WTC11 (cell line): ENCODE data around the gene NEO1.
"Not testable (repeated sequence)": the region's sequence is repeated elsewhere in the genome, so short reads cannot be mapped to it uniquely, and the experiment has no call there.

Experiments used
- NFE2L1 ChIP-seq: sonication (generic); formaldehyde crosslinking; IDR thresholded peaks from 2 replicates; pipeline ENCODE4 v1.8.1; 2023; ENCODE audit warnings: missing genetic modification reagents
- NR3C1 ChIP-seq: sonication (generic); formaldehyde crosslinking; conservative IDR thresholded peaks from 2 replicates; pipeline ENCODE4 v1.8.1; 2023; ENCODE audit warnings: low read depth, mild to moderate bottlenecking, missing genetic modification reagents
- TEAD4 ChIP-seq: sonication (generic); formaldehyde crosslinking; IDR thresholded peaks from 2 replicates; pipeline ENCODE4 v1.8.0; 2022; ENCODE audit warnings: mild to moderate bottlenecking, missing genetic modification reagents
- TF ChIP-seq, protein P1 (sequence below): sonication (generic); formaldehyde crosslinking; IDR thresholded peaks from 2 replicates; pipeline ENCODE4 v1.8.1; 2022; ENCODE audit warnings: mild to moderate bottlenecking, missing genetic modification reagents, moderate library complexity, borderline replicate concordance
- TF ChIP-seq, protein P2 (sequence below): sonication (generic); formaldehyde crosslinking; IDR thresholded peaks from 2 replicates; pipeline ENCODE4 v1.8.1; 2022; ENCODE audit warnings: mild to moderate bottlenecking, moderate library complexity, missing genetic modification reagents

DNA sequence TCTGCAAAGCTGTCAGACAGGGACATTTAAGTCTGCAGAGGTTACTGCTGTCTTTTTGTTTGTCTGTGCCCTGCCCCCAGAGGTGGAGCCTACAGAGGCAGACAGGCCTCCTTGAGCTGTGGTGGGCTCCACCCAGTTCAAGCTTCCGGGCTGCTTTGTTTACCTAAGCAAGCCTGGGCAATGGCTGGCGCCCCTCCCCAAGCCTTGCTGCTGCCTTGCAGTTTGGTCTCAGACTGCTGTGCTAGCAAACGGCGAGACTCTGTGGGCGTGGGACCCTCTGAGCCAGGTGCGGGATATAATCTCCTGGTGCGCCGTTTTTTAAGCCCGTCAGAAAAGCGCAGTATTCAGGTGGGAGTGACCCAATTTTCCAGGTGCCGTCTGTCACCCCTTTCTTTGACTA, 169.2 kb downstream of the NEO1 start:
- not testable (repeated sequence) for TF ChIP-seq NFE2L1; NR3C1; TEAD4 (CRISPR knock-in tag)
- TF ChIP-seq, protein P1, sequence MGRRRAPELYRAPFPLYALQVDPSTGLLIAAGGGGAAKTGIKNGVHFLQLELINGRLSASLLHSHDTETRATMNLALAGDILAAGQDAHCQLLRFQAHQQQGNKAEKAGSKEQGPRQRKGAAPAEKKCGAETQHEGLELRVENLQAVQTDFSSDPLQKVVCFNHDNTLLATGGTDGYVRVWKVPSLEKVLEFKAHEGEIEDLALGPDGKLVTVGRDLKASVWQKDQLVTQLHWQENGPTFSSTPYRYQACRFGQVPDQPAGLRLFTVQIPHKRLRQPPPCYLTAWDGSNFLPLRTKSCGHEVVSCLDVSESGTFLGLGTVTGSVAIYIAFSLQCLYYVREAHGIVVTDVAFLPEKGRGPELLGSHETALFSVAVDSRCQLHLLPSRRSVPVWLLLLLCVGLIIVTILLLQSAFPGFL (CRISPR knock-in tag) = not testable (repeated sequence)
- TF ChIP-seq, protein P2, sequence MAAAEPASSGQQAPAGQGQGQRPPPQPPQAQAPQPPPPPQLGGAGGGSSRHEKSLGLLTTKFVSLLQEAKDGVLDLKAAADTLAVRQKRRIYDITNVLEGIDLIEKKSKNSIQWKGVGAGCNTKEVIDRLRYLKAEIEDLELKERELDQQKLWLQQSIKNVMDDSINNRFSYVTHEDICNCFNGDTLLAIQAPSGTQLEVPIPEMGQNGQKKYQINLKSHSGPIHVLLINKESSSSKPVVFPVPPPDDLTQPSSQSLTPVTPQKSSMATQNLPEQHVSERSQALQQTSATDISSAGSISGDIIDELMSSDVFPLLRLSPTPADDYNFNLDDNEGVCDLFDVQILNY (CRISPR knock-in tag) = not testable (repeated sequence)
